Neural crest cell (in vitro differentiated cells): ENCODE measurements around the gene SLC39A5. TPM values are rescaled to one million over a fixed set of nuclear protein-coding genes. Genes with fewer than 3 reads are reported as not detected.

Experiments
- DNase-seq: peaks from one replicate; pipeline ENCODE4 v3.0.0; 2021; ENCODE audit warnings: low read depth, mixed read lengths, low spot score
- H3K27ac Mint-ChIP-seq: one replicate; pipeline ENCODE4 v1.8.0; 2021; ENCODE audit warnings: mild to moderate bottlenecking, mixed read lengths; ENCODE audit not compliant: unreplicated experiment
- H3K27me3 Mint-ChIP-seq: 2 replicates; pipeline ENCODE4 v1.8.0; 2021; ENCODE audit warnings: low read depth, mild to moderate bottlenecking, mixed read lengths
- H3K36me3 Mint-ChIP-seq: 2 replicates; pipeline ENCODE4 v1.8.0; 2021; ENCODE audit warnings: low read depth, mild to moderate bottlenecking, mixed read lengths
- H3K4me1 Mint-ChIP-seq: 2 replicates; pipeline ENCODE4 v1.8.0; 2021; ENCODE audit warnings: mixed read lengths
- H3K4me3 Mint-ChIP-seq: one replicate; pipeline ENCODE4 v1.8.0; 2021; ENCODE audit warnings: mild to moderate bottlenecking, mixed read lengths
- H3K9me3 Mint-ChIP-seq: 2 replicates; pipeline ENCODE4 v1.8.0; 2021; ENCODE audit warnings: mixed read lengths
- CTCF ChIP-seq: fragments of 200-600 bp; sonication (generic); conservative IDR thresholded peaks from 2 replicates; pipeline ENCODE4 v1.5.0; 2021; ENCODE audit warnings: antibody characterized with exemption, mild to moderate bottlenecking
- total RNA-seq: library from RNA; stranded (reverse); gene quantifications from 2 replicates; pipeline ENCODE4 v1.2.1, GENCODE V29; 2021

The SLC39A5 gene
- total RNA-seq, 1 donor from 2014 or later = 0.65 TPM

GRCh38 chr12:56222531-56222895 is 7.3 kb upstream of the SLC39A5 start:
- no peak for TF ChIP-seq CTCF
- Mint-ChIP-seq H3K27me3 (no peaks in the 10 kb centered on the region), H3K4me3 (peak overlapping the region; percentile 100), H3K36me3 (no peaks in the 10 kb centered on the region), H3K4me1 (peaks cover 46% of the 10 kb centered on the region), H3K27ac (peak overlapping the region; percentile 95), H3K9me3 (no peaks in the 10 kb centered on the region)
- DNase-seq = no peak

- TF ChIP-seq CTCF = no peak
- H3K36me3 Mint-ChIP-seq = no peaks in the 10 kb centered on the region
- no peaks in the 10 kb centered on the region for H3K9me3 Mint-ChIP-seq
- H3K4me1 Mint-ChIP-seq = peaks cover 46% of the 10 kb centered on the region
- H3K27me3 Mint-ChIP-seq = no peaks in the 10 kb centered on the region
- no peak for DNase-seq
- H3K4me3 Mint-ChIP-seq = peak overlapping the region; percentile 90
- peak overlapping the region; percentile 96 for H3K27ac Mint-ChIP-seq
These were observed 6.2 kb upstream of the SLC39A5 start for GRCh38 chr12:56223571-56224101.

GRCh38 chr12:56224102-56224701 is 5.6 kb upstream of the SLC39A5 start, which contains the start of gene NABP2:
NABP2 (plus strand) TSS chr12:56224342; CDS start chr12:56224857, 515 bp downstream.
- H3K27me3 Mint-ChIP-seq = no peaks in the 10 kb centered on the region
- peak; percentile 85 for TF ChIP-seq CTCF
- H3K4me1 Mint-ChIP-seq = peaks cover 46% of the 10 kb centered on the region
- no peaks in the 10 kb centered on the region for H3K9me3 Mint-ChIP-seq
- peak within 1 kb of the TSS; percentile 100 for H3K4me3 Mint-ChIP-seq
- H3K36me3 Mint-ChIP-seq = no peaks in the 10 kb centered on the region
- DNase-seq = peak; percentile 98
- H3K27ac Mint-ChIP-seq = peak within 1 kb of the TSS; percentile 96

DNA sequence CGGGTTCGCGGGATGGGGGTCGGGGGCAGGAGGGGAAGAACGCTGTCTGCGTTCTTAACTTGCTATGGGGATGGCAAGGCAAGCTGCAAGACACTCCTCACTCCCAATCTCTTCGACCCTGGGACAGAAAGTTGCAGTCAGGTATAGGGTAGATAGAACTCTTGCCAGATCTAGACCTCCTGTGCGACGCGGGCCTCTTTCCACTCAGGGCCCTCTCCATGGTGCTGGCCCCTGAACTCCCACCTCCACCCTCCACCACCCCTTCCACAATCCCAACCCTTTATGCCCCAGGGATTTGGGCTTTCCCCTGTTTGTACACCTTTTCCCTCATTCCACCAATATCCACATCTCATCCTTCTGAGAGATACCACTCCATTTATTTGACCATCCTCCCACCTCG is 4.9 kb upstream of the SLC39A5 start:
- no peaks in the 10 kb centered on the region for H3K9me3 Mint-ChIP-seq
- no peaks in the 10 kb centered on the region for H3K36me3 Mint-ChIP-seq
- peaks cover 46% of the 10 kb centered on the region for H3K4me1 Mint-ChIP-seq
- no peaks in the 10 kb centered on the region for H3K27me3 Mint-ChIP-seq
- no peak for DNase-seq
- TF ChIP-seq CTCF = no peak
- H3K4me3 Mint-ChIP-seq = peak overlapping the region; percentile 90
- no peak overlapping the region for H3K27ac Mint-ChIP-seq

DNA sequence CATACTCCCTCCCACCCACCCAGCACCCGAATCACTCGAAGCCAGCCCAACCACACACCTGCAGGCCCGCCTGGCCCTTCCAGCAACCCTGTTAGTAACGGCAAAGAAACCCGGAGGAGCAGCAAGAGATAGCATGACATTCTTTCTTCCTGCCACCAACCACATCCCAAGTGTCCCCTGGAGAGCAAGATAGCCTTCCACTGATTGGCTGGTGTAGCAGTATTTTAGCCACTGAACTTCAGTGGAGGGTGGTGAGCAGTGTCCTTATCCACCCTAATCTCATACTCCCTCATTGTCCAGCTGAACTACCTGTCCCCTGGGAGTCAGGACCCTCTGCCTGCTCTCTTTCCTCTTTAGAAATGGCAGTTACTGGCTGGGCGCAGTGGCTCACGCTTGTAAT is 769 bp upstream of the SLC39A5 start:
- TF ChIP-seq CTCF = no peak
- no peaks in the 10 kb centered on the region for H3K36me3 Mint-ChIP-seq
- H3K27me3 Mint-ChIP-seq = no peaks in the 10 kb centered on the region
- no peaks in the 10 kb centered on the region for H3K9me3 Mint-ChIP-seq
- peaks cover 13% of the 10 kb centered on the region for H3K4me1 Mint-ChIP-seq
- H3K27ac Mint-ChIP-seq = no peak overlapping the region
- H3K4me3 Mint-ChIP-seq = no peak overlapping the region
- DNase-seq = no peak
